Astrocyte (in vitro differentiated cells and primary cell): Measurements from ENCODE around the gene HPGD.

Experiments
- CTCF ChIP-seq: IDR thresholded peaks from 2 replicates; pipeline ENCODE4 v1.5.1; 2011; ENCODE audit warnings: low read depth, mild to moderate bottlenecking, inconsistent platforms, low read length, moderate library complexity; ENCODE audit not compliant: insufficient read depth
- EZH2 ChIP-seq: IDR thresholded peaks from 2 replicates; pipeline ENCODE4 v1.6.1; 2012; ENCODE audit warnings: mild to moderate bottlenecking, low read length, inconsistent platforms; ENCODE audit not compliant: insufficient read depth

GRCh38 chr4:174496631-174497432 is 25.5 kb downstream of the HPGD start:
- no peak for TF ChIP-seq CTCF
- TF ChIP-seq EZH2 = no peak
